DMS53 treated with DMSO at 0.1 percent for 48 hours (cell line): Measurements from ENCODE around the gene PHACTR1.
A peak's percentile ranks its signal among the peaks of the same experiment; 100 is the strongest.

Experiments used
- DNase-seq: peaks from one replicate; lab custom pipeline; 2025; ENCODE audit not compliant: unreplicated experiment; lab: John Stamatoyannopoulos, UW

Gene PHACTR1

GRCh38 chr6:12976366-12976765 is 259.8 kb downstream of the PHACTR1 start:
- DNase-seq: no peak

DNA sequence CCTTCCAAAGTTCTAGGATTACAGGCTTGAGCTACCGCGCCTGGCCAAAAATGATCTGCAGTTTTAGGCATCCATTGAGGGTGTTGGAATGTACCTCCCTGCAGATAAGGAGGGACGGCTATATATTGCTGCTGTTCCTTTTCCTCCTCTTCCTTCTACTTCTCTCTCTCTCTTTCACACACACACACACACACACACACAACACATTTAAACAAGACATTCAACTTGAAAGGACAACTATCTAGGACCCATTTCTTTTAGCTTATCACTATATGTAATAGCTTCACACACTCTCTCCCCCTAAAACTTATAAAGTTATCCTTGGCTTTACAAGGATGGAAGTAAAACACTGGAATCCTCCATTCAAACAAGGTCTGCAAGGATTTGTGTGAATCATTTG is 260.6 kb downstream of the PHACTR1 start:
- no peak for DNase-seq

DNA sequence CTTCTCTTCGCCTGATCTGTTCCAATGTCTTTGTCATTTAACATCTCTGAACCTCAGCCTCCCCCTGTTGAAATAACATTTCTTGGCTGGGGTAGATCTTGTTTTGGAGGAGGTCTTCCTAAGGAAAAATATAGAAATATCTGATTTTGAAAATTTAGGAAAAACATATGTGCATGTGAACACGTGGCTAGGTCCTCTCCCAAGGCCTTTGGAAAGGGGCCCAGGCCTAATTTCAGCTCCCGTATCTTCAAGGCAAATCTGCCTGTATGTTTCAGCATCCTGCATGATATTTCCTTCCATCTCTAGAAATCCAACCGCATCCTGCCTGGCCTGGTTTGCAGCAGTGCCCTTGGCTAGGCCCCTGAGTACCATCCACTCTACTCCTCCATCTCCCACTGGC is 261.2 kb downstream of the PHACTR1 start:
- DNase-seq: no peak

DNA sequence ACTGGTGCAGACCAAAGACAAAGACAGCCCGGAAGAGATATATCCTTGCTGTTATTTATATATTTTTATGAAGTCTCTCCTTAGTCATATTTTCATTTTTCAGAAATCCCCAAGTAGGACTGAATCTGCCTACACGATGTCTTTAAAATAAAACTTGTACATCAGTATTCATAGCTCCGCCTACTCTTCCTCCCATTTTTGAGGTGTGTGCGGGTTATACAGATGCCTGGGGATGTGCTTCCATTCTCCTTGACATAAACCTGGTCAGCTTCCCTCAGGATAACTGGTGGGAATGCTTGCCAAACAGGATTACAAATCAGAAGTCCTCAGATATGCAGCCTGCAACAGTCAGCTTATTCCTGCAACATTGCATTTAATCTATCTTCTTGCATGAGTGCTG is 264.2 kb downstream of the PHACTR1 start:
- no peak for DNase-seq

DNA sequence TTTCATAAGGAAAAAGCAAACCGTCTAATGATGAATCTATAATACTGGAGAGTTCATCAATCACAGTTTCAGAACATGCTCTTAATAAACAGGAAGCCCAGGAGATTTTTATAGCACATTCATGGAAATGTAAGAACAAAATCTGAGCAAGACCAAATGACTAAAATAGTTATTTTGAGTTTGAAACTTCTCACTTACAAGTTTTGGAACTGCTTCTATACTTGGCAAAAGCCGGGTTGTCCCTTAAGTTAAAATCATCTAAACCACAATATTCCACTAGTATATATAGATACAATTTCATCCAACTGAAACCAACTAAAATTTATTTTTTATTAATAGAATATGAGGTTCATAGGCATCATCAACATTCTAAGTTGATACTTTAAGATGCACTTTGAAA is 268.2 kb downstream of the PHACTR1 start:
- DNase-seq: no peak

GRCh38 chr6:12987783-12988182 is 271.2 kb downstream of the PHACTR1 start:
- no peak for DNase-seq

GRCh38 chr6:12990162-12990561 is 273.6 kb downstream of the PHACTR1 start:
- no peak for DNase-seq

- DNase-seq: no peak
Observed at GRCh38 chr6:12991435-12991834, 274.9 kb downstream of the PHACTR1 start.

GRCh38 chr6:12992770-12993169 is 276.2 kb downstream of the PHACTR1 start:
- DNase-seq: no peak

DNA sequence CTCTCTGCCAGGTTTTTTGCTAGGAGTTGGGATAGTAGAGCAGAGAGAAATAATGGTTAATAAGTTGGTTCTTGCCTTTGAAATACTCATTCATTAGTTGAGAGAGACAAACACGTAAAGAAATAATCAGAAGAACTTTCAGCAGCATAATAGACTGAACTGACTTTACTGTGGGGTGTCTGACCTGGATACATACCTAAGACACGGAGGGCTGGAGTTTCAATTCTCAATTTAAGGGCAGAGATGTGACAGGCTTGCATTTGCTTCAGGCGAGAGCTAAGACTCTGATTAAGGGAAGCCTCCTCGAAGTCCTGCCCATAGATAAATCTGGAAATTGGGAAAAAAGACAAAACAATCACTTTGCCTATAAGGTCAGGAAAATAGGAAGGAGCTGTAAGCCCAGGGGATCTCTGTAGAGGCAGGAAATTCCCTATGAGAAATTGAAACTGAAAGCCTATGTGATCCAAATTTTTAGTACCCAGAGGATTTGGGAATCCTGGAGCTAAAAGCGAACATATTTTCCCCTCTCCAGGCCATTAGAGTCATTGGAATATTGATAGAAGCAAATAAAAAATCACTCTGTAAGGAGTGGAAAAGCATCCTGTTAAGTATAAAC is 276.8 kb downstream of the PHACTR1 start:
- no peak for DNase-seq

- no peak for DNase-seq
Observed at GRCh38 chr6:12995419-12995818, 278.9 kb downstream of the PHACTR1 start.

- DNase-seq: no peak
Observed at GRCh38 chr6:13000537-13000936, 284.0 kb downstream of the PHACTR1 start.

- no peak for DNase-seq
Observed at GRCh38 chr6:13001927-13002326, 285.4 kb downstream of the PHACTR1 start.

DNA sequence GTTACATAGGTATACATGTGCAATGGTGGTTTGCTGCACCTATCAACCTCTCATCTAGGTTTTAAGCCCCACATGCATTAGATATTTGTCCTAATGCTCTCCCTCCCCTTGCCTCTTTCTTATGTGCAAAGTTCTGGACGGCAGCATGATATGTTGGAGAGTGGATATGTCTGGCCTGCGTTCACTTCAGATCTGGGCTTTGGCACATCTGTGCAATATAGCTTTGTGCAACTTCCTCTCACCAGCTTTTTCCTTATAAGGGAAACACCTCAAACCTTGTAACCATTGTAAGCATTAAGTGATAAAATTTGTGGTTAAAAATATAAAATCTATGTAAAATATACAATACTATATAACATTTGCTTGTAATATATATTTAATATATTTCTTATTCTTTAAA is 288.0 kb downstream of the PHACTR1 start:
- no peak for DNase-seq

DNA sequence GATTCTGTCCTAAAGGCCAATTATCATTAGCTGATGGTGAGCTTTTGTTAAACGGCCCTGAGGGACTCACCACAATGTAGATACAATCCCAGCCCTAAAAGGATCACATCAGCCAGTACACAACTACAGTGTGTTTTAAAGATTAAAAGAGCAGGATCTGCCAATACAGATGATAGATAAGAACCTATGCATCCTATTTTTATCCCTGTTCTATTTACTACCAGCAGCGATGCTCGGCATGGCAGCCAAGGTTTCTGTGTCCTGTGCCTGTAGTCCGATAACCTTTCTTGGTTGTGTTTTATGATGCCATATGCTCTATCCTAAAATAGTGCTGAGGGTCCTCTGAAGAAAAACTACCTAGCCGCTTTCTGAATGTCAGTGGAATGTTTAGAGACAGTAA is 289.4 kb downstream of the PHACTR1 start:
- no peak for DNase-seq

DNA sequence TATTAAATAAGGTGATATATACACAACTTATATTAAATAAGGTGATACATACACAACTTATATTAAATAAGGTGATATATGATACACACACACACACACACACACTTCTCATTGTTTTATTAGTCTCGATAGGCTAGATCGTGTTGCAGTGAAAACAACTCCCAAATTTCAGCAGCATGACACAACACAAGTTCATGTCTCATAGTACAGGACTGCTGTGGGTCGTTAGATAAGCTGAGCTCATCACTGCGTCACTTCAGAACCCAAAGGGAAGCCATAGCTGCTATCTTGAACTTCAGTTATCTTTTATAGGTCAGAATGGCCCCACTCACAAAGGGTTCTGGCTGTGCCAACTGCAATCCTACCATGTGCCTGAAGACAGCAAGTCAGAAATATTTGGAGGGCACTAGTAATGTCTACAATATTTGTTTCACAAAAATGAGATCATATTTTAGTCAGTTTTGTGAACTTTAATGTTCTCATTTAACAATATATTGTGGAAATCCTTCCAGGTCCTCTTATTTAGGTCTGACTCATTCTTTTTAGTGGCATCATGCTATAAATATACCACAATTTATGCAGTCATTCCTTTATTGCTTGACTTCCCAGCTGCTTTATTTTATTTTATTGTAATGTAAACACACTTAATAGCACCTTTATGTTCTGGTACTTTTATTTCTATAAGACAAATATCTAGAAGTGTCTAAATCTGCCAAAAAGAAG is 290.2 kb downstream of the PHACTR1 start:
- no peak for DNase-seq

DNA sequence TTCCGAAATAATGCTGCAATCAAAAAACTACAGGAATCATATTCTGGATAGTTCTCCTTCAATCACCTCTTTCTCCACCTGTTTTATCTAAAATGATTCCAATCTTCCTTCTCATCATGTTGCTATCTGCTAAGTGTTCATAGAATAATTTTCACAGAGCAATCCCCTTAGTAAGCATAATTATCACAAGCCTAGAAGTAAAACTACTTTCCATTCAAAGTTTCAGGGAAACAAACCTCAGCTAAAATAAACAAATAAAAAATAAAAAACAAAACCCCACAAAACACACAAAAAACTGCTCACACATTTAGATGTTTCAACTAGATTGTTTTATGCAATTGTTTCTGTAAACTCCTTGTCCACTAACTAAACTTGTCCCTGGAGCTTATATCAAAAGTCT is 291.2 kb downstream of the PHACTR1 start:
- no peak for DNase-seq

DNA sequence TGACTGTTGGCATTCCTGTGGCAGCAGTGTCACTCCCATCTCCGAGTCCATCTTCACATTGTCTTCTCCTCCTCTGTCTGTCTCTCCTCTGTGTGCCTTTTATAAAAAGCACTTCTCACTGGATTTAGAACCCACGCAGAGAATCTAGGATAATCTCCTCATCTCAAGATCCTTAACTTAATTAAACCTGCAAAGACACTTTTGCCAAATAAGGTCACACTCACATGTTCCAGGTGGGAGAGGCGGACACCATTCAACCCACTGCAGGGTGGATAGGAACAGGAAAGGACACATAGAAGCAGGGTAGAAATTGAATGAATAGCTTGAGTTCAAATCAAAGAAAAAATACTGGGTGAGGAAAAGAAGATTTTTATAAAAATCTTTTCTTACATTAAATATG is 292.5 kb downstream of the PHACTR1 start:
- DNase-seq: no peak

GRCh38 chr6:13009461-13009860 is 292.9 kb downstream of the PHACTR1 start:
- DNase-seq: no peak

GRCh38 chr6:13011612-13012146 is 295.1 kb downstream of the PHACTR1 start:
- no peak for DNase-seq

- peak; percentile 79 for DNase-seq
Observed at GRCh38 chr6:13012296-13012695, 295.7 kb downstream of the PHACTR1 start.

- no peak for DNase-seq
Observed at GRCh38 chr6:13012977-13013680, 296.6 kb downstream of the PHACTR1 start.
